ENCODE results near the gene NAV2.

DNA sequence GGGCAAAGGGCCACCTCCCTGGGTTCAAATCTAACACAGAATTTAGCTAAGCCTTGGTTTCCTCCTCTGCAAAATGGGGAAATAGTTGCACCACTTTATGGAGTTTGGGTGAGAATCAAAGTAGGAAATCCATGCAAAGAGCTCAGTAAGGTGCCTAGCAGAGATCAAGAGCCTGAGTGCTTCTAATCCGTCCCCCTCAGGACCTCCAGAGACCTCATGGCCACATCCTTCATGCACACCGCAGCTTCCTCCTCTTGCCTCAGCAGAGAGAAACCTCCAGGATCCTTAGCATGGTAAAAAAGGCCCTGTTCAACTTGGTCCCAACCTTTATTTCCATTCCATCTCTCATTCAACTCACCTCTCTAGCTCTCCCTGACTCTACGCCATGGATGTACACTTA, 37.8 kb upstream of the NAV2 start:
- TF ChIP-seq, protein P1, sequence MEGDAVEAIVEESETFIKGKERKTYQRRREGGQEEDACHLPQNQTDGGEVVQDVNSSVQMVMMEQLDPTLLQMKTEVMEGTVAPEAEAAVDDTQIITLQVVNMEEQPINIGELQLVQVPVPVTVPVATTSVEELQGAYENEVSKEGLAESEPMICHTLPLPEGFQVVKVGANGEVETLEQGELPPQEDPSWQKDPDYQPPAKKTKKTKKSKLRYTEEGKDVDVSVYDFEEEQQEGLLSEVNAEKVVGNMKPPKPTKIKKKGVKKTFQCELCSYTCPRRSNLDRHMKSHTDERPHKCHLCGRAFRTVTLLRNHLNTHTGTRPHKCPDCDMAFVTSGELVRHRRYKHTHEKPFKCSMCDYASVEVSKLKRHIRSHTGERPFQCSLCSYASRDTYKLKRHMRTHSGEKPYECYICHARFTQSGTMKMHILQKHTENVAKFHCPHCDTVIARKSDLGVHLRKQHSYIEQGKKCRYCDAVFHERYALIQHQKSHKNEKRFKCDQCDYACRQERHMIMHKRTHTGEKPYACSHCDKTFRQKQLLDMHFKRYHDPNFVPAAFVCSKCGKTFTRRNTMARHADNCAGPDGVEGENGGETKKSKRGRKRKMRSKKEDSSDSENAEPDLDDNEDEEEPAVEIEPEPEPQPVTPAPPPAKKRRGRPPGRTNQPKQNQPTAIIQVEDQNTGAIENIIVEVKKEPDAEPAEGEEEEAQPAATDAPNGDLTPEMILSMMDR (conservative IDR thresholded peaks at IDR 0.05 in 1 of 2, IDR thresholded peaks at IDR 0.05 in 1 of 2; ENCODE audit: extremely low read depth in 1 of 2, insufficient read depth in 1 of 2, low read depth in 1 of 2, low read length in 2 of 2), result no peak
- no peak for TF ChIP-seq EZH2 (IDR thresholded peaks at IDR 0.05; ENCODE audit: borderline replicate concordance, low read length)
